Central memory CD8-positive, alpha-beta T cell (primary cell): ENCODE measurements around the gene ATP7B.
A peak's percentile ranks its signal among the peaks of the same experiment; 100 is the strongest.

Experiments used
- ATAC-seq: fragments of 150-1000 bp; cut with Tn5 transposase; replicated peaks from 2 replicates; pipeline ENCODE4 v1.10.0; 2022; ENCODE audit warnings: mild to moderate bottlenecking, moderate FRiP score, moderate number of reproducible peaks; ENCODE audit not compliant: poor library complexity, severe bottlenecking; ENCODE audit errors: extremely low read depth
- DNase-seq, 2 donors: peaks; one replicate each; pipeline ENCODE4 v3.0.0; 2021; ENCODE audit warnings: low spot score in 2 of 2
- H3K27ac Mint-ChIP-seq: one replicate; pipeline ENCODE4 v1.8.0; 2022; ENCODE audit warnings: low read depth, mild to moderate bottlenecking, moderate library complexity, mixed read lengths
- H3K27me3 Mint-ChIP-seq: one replicate; pipeline ENCODE4 v1.8.0; 2022; ENCODE audit warnings: mixed read lengths
- H3K36me3 Mint-ChIP-seq: one replicate; pipeline ENCODE4 v1.8.0; 2022; ENCODE audit warnings: mild to moderate bottlenecking, moderate library complexity, mixed read lengths; ENCODE audit not compliant: insufficient read depth
- H3K4me1 Mint-ChIP-seq: one replicate; pipeline ENCODE4 v1.8.0; 2022; ENCODE audit warnings: mixed read lengths
- H3K4me3 Mint-ChIP-seq: one replicate; pipeline ENCODE4 v1.8.0; 2022; ENCODE audit warnings: mild to moderate bottlenecking, moderate library complexity, mixed read lengths
- H3K9me3 Mint-ChIP-seq: one replicate; pipeline ENCODE4 v1.8.0; 2022; ENCODE audit warnings: mixed read lengths

Gene ATP7B

GRCh38 chr13:51961493-51962403 is 49.5 kb downstream of the ATP7B start:
- Mint-ChIP-seq H3K27ac (no peak overlapping the region), H3K9me3 (no peaks in the 10 kb centered on the region), H3K4me3 (no peak overlapping the region), H3K4me1 (peaks cover 18% of the 10 kb centered on the region), H3K36me3 (peaks cover 1% of the 10 kb centered on the region), H3K27me3 (no peaks in the 10 kb centered on the region)
- no peak for DNase-seq
- ATAC-seq = no peak

GRCh38 chr13:51960766-51961165 is 50.5 kb downstream of the ATP7B start:
- ATAC-seq (no peak), DNase-seq (no peak)
- H3K36me3 Mint-ChIP-seq = peaks cover 1% of the 10 kb centered on the region
- H3K27ac Mint-ChIP-seq = no peak overlapping the region
- H3K27me3 Mint-ChIP-seq = no peaks in the 10 kb centered on the region
- H3K4me1 Mint-ChIP-seq = peaks cover 19% of the 10 kb centered on the region
- H3K9me3 Mint-ChIP-seq = no peaks in the 10 kb centered on the region
- no peak overlapping the region for H3K4me3 Mint-ChIP-seq

DNA sequence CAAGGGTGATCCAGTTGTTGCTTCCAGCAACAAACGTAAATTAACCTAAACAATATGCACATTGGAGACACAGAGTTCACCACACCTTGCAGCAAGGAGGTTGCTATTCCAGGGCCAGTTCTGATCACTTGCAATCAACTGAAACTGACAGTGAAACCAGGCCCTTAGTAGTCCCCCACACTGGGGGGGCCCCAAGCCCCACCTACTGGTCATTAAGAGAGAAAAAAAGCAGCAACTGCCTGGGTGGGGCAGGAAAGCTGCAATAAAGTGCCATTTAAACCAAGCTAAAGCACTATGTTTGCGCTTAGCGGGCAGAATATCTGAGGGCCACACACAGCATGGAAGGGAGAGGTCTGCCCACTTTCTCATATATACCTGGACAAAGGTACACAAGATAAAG is 51.5 kb downstream of the ATP7B start:
- Mint-ChIP-seq H3K9me3 (no peaks in the 10 kb centered on the region), H3K27ac (no peak overlapping the region), H3K36me3 (peaks cover 1% of the 10 kb centered on the region), H3K4me1 (peaks cover 19% of the 10 kb centered on the region), H3K27me3 (no peaks in the 10 kb centered on the region), H3K4me3 (no peak overlapping the region)
- no peak for ATAC-seq
- DNase-seq = no peak

GRCh38 chr13:51958217-51958547 is 53.1 kb downstream of the ATP7B start:
- DNase-seq (no peak), ATAC-seq (no peak)
- no peak overlapping the region for H3K4me3 Mint-ChIP-seq
- H3K27ac Mint-ChIP-seq = no peak overlapping the region
- H3K36me3 Mint-ChIP-seq = no peaks in the 10 kb centered on the region
- H3K4me1 Mint-ChIP-seq = peaks cover 19% of the 10 kb centered on the region
- H3K27me3 Mint-ChIP-seq = no peaks in the 10 kb centered on the region
- no peaks in the 10 kb centered on the region for H3K9me3 Mint-ChIP-seq

DNA sequence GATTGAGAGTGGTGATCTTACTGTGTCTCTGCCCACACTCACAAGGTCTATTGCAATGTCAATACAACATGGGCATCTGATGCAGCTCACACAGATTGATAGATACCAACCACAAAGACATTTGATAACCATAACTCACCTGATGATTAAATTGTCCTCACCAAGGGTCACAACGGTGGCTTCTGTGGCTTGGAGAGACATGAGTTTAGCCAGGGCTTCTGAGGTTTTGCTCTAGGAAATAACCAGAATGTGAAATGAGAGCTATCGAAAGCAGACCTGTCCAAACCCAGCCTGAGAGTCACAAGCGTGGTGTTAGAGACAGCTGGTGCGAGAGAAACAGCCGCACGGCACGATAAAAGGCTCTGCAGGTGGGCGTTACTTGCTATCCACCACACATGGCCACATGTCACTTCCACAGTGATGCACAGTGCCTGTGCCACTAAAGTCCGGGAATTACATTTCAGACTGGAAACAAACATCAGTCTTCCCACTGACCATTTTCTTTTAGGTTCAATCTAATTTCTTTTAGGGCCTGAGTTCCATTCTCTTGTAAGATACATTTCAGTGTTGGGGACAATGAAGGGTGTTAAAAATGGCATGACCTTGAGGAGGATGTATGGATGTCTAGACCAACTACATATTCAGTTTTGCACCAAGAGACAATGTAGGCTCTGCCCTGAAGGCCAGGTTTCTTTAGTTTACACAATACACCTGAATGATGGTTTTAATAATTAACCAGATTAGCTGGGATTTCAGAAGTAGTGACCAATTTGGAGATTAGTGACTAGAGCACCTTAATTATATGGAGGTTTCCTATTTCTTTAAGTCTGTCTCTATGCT is 53.7 kb downstream of the ATP7B start:
- peak; percentile 28 for ATAC-seq
- Mint-ChIP-seq H3K27me3 (no peaks in the 10 kb centered on the region), H3K9me3 (no peaks in the 10 kb centered on the region), H3K36me3 (no peaks in the 10 kb centered on the region), H3K27ac (peak overlapping the region; percentile 5), H3K4me1 (peaks cover 19% of the 10 kb centered on the region), H3K4me3 (no peak overlapping the region)
- DNase-seq = no peak

- DNase-seq (no peak), ATAC-seq (no peak)
- Mint-ChIP-seq H3K27ac (peak overlapping the region; percentile 5), H3K9me3 (no peaks in the 10 kb centered on the region), H3K36me3 (no peaks in the 10 kb centered on the region), H3K27me3 (no peaks in the 10 kb centered on the region), H3K4me3 (no peak overlapping the region), H3K4me1 (peaks cover 19% of the 10 kb centered on the region)
Observed at GRCh38 chr13:51956717-51957116, 54.5 kb downstream of the ATP7B start.

DNA sequence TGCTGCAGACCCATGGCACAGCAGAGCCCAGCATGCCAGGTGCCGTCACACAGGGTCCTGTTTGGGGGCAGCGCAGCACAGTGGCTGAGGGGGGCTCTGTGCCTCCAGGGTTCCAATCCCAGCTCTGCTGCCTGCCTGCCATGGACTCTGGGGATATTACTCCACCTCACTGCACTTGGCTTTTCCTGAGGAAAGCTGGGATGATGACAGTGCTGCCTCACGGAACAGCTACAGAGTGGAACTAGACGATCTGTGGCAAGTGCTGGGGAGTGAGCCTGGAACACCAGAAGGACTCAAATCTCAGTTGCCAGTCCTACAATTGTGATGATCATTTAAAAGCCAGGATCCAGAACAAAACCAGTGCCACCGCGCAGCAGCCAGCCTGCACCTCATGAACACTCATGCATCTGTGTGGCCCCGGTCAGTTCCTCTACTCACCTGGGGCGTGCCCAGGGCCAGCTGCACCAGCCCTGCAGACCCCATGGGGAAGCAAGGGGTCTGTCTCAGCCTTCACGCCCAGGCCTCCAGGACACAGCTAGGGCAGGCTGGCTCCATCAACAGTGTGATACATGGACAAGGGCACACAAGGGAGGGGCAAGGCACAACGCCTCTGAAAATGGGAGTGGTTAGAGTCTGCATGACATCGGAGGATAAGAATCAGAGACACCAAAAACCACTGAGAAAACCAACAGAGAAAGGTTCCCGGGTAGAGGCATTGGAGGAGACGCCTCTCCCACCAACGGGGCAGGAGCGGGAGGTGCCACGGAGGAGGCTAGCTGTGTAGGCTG is 55.2 kb downstream of the ATP7B start:
- DNase-seq (no peak), ATAC-seq (no peak)
- H3K9me3 Mint-ChIP-seq = peaks cover 2% of the 10 kb centered on the region
- no peaks in the 10 kb centered on the region for H3K27me3 Mint-ChIP-seq
- H3K4me1 Mint-ChIP-seq = peaks cover 22% of the 10 kb centered on the region
- no peak overlapping the region for H3K4me3 Mint-ChIP-seq
- no peak overlapping the region for H3K27ac Mint-ChIP-seq
- no peaks in the 10 kb centered on the region for H3K36me3 Mint-ChIP-seq

DNA sequence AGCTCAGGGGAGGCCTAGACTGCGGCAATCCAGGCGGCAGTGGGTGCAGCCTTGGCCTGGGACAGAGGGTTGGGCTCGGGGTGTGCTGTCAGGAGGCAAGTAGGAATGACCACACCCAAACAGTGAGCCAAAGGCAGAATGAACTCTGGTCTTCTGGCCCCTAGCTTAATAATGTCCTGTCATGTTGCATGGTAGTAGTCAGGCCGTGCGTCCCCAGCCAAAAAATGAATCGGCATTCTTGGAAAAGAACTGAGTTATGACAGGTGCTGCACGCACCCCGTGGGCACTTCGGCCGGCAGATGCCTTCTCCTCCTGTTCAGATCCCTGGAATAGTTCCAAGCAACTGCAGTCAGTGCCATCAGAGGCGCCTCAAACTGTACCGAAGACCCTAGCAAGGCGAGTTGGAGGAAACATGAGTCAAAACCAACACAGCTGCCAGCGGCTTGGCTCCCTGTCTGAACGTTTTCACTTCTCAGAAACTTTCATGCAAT is 55.9 kb downstream of the ATP7B start:
- Mint-ChIP-seq H3K9me3 (peaks cover 9% of the 10 kb centered on the region), H3K4me1 (peaks cover 29% of the 10 kb centered on the region), H3K27me3 (no peaks in the 10 kb centered on the region), H3K4me3 (no peak overlapping the region), H3K36me3 (no peaks in the 10 kb centered on the region), H3K27ac (no peak overlapping the region)
- no peak for ATAC-seq
- no peak for DNase-seq

DNA sequence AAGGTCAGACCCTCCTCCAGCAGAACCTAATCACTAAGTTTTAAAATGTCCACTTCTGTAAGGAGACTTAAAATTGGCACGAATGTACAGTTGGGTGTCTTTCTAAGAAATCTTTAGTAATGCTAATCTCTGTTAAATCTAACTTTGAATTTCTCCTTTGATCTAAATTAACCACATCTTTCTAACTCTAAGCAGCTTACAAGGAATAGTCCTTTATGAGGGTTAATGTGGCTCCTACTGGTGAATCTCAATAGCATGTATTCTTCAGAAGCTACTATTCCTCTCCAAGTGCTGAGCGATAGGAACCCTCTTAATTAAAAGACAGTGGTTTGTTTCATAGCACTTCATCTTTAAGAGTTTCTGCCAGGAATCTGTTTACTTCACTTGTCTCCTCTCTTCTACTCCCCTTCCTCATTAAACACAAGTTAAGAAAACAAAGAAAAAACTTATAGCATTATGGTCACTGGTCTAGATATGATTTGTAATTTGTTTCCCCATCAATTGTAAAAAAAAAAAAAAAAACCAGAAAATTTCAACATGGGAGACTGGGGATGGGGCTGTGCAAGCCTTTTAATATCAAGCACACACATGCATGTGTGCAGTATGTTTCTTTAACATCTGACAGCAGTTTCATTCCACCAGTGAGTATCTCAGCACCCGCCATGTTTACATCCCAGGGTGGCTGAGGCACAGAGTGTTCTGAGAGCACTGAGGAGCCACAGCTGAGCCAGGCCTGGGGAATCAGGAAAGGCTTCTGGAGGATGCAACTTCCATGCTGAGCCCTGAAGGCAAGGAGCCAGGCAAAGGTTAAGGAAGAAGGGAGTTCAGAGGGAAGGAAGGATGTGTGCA is 57.7 kb downstream of the ATP7B start:
- Mint-ChIP-seq H3K4me3 (no peak overlapping the region), H3K27ac (peak overlapping the region; percentile 44), H3K9me3 (peaks cover 9% of the 10 kb centered on the region), H3K27me3 (no peaks in the 10 kb centered on the region), H3K36me3 (no peaks in the 10 kb centered on the region), H3K4me1 (peaks cover 24% of the 10 kb centered on the region)
- no peak for DNase-seq
- no peak for ATAC-seq

GRCh38 chr13:51950722-51951121 is 60.5 kb downstream of the ATP7B start:
- ATAC-seq = peak; percentile 68
- H3K27ac Mint-ChIP-seq = peak overlapping the region; percentile 57
- DNase-seq = no peak

DNA sequence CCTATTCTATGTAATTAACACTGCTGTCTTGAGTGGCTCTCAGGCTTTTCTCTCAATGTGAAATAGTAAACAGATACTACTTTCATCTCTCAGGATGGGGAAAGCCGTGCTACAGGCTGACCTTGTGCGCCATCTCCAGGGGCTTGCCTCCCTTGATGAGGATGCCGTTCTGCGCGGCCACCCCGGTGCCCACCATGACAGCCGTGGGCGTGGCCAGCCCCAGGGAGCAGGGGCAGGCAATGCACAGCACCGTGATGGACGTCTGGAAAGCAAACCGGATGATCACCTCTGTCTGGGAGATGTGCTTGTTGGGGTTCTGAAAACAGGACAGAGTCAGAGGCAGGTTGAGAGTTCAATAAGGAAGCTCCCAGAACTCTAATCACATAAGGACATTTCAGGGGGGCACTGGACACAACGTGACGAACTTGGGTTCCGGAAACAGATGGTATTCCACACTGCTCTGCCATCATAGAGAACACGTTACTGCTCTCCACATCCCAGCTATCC is 65.0 kb downstream of the ATP7B start:
- Mint-ChIP-seq H3K36me3 (no peaks in the 10 kb centered on the region), H3K9me3 (peaks cover 9% of the 10 kb centered on the region), H3K4me3 (no peak overlapping the region), H3K4me1 (peaks cover 20% of the 10 kb centered on the region), H3K27me3 (peaks cover 40% of the 10 kb centered on the region), H3K27ac (no peak overlapping the region)
- ATAC-seq (no peak), DNase-seq (no peak)

More at GRCh38 chr13:51950722-51951121, 60.5 kb downstream of the ATP7B start:
- Mint-ChIP-seq H3K9me3 (peaks cover 9% of the 10 kb centered on the region), H3K4me1 (peaks cover 11% of the 10 kb centered on the region), H3K36me3 (no peaks in the 10 kb centered on the region), H3K4me3 (peak overlapping the region; percentile 44), H3K27me3 (peaks cover 1% of the 10 kb centered on the region)
